ENCODE measurements around the gene DDX6.
"Not testable (repeated sequence)": the region's sequence is repeated elsewhere in the genome, so short reads cannot be mapped to it uniquely, and the experiment has no call there.

Gene DDX6, protein sequence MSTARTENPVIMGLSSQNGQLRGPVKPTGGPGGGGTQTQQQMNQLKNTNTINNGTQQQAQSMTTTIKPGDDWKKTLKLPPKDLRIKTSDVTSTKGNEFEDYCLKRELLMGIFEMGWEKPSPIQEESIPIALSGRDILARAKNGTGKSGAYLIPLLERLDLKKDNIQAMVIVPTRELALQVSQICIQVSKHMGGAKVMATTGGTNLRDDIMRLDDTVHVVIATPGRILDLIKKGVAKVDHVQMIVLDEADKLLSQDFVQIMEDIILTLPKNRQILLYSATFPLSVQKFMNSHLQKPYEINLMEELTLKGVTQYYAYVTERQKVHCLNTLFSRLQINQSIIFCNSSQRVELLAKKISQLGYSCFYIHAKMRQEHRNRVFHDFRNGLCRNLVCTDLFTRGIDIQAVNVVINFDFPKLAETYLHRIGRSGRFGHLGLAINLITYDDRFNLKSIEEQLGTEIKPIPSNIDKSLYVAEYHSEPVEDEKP

GRCh38 chr11:118791111-118791960 is at the start of gene DDX6:
Gene DDX6 (minus strand): TSS chr11:118791164. CDS start chr11:118786251, 4,913 bp downstream.
- peak; percentile 94 for DNase-seq

DNA sequence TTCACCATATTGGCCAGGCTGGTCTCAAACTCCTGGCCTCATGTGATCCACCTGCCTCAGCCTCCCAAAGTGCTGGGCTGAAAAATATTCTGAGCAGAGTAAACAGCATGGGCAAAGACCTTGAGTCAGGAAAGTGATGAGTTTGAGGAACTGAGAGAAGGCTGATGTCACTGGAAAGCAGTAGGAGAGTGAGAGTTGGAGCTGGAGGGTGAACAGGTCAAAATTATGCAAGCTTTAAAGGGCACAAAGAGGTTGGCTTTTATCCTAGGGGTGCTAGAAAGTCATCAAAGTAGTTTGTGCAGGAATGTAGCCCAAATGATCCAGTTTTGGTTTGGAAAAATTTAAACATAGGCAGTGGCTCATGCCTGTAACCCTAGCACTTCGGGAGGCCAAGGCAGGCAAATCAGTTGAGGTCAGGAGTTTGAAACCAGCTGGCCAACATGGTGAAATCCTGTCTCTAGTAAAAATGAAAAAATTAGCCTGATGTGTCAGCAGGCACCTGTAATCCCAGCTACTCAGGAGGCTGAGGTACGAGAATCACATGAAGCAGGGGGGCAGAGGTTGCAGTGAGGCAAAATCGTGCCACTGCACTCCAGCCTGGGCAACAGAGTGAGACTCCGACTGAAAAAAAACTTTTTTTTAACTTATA is 48.1 kb upstream of the DDX6 start:
- no peak for DNase-seq

DNA sequence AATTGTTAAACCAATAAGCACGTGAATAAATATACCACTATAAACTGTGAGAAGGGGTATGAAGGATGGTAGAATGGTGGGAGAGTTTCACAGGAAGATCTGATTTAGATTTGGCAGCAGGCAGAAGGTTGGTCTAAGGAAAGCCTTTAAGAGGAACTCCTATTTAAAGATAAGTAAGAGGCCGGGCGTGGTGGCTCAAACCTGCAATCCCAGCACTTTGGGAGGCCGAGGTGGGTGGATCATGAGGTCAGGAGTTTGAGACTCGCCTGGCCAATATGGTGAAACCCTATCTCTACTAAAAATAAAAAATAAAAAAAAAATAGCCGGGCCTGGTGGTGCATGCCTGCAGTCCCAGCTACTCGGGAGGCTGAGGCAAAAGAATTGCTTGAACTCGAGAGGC is 46.9 kb upstream of the DDX6 start:
- no peak for DNase-seq

GRCh38 chr11:118834427-118835028 is 43.6 kb upstream of the DDX6 start:
- DNase-seq, result no peak

DNA sequence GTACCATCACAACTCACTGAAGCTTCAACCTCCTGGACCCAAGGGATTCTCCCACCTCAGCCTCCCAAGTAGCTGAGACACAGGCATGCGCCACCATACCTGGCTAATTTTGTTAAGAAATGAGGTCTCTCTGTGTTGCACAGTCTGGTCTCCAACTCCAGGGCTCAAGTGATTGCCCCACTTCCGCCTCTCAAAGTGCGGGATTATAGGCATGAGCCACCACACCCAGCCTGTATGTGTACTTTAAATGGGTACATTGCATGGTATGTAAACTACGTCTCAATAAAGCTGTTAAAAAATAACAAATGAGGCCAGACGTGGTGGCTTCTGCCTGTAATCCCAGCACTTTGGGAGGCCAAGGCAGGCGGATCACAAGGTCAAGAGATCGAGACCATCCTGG is 36.2 kb upstream of the DDX6 start:
- DNase-seq, result no peak

DNA sequence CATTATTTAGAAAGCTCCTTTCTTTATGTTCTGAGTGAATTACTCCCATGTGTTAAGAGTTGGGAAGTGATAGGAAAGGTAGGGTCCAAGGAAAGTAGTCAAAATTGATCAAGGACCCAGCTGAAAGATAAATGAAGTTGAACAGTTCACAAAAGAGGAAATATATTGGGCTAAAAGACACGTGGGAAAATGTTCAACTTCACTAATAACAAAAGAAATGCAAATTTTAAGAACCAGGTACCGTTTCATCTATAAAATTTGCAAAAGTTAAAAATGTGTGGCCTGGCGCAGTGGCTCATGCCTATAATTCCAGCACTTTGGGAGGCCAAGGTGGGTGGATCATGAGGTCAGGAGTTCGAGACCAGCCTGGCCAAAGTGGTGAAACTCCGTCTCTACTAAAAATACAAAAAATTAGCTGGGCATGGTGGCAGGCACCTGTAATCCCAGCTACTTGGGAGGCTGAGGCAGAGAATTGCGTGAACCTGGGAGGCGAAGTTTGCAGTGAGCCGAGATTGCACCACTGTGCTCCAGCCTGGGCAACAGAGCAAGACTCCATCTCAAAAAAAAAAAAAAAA is 32.1 kb upstream of the DDX6 start:
- DNase-seq, result not testable (repeated sequence)

DNA sequence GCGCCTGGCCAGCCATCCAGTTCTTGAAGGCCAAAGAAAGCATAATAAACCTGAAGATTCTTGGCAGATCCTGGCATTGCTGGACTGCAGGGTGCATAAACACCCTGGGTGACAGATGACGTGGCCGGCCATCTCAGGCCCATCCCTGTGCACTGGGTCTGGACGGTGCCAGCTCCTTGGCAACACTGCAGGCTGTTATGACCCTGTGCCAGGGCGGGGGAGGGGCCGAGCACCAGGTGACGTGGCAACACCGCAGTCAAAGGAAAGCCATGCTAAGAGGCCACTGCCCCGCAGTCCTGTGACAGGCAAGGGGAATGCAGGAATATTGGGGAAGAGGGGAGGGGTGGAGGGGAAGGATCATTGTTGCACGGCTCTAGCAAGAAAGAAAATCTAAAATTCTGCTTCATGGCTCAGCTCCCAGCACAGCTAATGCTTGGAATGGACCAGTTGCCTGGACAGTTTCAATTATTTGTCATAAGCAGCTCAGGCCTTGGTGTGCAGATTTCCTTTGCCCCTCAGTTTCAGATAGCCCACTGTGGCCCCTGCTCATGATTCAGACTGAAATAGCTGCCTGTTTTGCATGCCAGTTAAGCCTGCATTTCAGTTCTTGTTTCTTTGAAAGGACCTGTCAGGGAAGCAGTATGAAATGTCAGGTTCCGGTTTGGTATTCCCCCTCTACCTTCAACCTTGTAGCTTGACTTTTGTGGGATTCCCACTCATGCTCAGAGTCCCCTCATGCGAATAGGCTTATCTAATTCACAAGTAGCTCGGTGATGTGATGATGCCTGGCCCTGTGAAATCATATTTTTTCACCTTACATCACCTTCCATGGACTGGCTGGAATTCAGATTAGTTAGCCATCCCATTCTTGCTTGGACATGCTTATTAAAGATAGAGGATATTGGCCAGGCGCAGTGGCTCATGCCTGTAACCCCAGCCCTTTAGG is 29.7 kb upstream of the DDX6 start:
- no peak for DNase-seq

DNA sequence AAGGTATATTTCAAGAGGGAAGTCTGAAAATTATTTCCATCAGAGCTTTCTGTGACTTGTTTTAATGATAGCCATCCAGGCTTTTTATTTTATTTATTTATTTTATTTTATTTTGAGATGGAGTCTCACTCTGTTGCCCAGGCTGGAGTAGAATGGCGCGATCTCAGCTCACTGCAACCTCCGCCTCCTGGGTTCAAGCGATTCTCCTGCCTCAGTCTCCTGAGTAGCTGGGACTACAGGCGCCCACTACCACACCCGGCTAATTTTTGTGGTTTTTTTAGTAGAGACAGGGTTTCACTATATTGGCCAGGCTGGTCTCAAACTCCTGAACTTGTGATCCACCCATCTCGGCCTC is 29.0 kb upstream of the DDX6 start:
- DNase-seq, result not testable (repeated sequence)

- DNase-seq, result no peak
Observed at GRCh38 chr11:118819334-118820024, 28.5 kb upstream of the DDX6 start.

GRCh38 chr11:118818130-118818529 is 27.2 kb upstream of the DDX6 start:
- no peak for DNase-seq

GRCh38 chr11:118813551-118813950 is 22.6 kb upstream of the DDX6 start:
- no peak for DNase-seq

DNA sequence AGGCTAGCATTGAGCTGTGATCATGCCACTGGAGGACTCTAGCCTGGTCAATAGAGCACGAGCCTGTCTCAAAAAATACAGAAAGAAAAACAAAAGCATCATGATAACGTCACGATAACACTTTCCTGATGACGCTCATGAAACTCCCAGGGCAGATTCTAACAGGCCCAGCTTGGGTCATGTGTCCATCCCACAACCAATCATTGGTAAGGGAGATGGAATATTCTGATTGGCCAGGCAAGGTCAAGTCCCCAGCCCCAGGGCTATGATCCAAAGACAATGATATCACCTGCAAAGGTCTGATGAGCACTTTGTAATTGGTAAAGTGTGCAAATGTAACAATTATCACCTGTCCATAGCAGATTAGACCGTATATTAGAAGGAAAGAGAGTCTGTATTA is 21.5 kb upstream of the DDX6 start:
- DNase-seq, result no peak

GRCh38 chr11:118807800-118808778 is 17.1 kb upstream of the DDX6 start:
- no peak for DNase-seq

GRCh38 chr11:118806400-118806799 is 15.4 kb upstream of the DDX6 start:
- no peak for DNase-seq

DNA sequence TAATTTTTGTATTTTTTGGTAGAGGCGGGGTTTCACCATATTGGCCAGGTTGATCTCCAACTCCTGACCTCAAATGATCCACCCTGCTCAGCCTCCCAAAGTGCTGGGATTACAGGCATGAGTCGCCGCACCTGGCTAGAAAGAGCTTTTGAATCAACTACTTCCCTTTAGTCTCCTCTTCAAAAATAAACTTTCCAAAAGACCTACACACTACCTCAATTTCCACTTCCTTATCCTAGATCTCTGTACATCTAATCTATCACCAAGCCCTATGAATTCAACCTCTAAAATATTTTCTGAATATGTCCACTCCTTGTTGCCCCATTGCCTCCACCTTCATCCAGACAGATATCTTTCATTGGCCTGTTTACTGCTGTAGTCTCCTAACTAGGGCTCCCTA is 13.1 kb upstream of the DDX6 start:
- DNase-seq, result no peak

- no peak for DNase-seq
Observed at GRCh38 chr11:118799372-118799771, 8.4 kb upstream of the DDX6 start.

GRCh38 chr11:118797510-118797909 is 6.5 kb upstream of the DDX6 start:
- DNase-seq, result no peak

DNA sequence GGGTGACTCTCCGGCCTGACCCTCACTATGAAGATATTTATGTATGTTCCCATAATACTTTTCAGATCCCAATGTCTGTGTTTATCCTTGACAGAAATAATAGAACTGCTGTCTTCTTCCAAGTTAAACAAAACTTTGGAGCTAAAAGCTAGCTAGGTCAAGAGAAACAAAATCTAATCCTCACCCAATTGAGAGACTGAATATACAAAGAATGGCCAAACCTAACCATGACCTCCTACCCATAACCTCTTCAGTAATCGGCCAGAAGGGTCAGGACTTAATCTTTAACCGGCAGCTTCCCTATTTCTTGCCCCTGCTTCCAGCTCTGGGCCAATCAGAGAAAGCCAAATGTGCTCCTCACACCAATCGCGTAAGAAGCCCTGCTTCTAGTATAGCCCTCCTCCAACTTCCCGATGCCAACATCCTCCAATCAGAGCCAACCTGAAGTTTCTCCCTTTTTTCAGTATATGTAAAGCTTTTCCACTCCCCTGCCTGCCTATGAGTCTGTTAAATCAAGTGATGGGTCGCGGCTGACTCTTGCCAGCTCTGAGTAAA is 1.7 kb upstream of the DDX6 start:
- peak; percentile 68 for DNase-seq

DNA sequence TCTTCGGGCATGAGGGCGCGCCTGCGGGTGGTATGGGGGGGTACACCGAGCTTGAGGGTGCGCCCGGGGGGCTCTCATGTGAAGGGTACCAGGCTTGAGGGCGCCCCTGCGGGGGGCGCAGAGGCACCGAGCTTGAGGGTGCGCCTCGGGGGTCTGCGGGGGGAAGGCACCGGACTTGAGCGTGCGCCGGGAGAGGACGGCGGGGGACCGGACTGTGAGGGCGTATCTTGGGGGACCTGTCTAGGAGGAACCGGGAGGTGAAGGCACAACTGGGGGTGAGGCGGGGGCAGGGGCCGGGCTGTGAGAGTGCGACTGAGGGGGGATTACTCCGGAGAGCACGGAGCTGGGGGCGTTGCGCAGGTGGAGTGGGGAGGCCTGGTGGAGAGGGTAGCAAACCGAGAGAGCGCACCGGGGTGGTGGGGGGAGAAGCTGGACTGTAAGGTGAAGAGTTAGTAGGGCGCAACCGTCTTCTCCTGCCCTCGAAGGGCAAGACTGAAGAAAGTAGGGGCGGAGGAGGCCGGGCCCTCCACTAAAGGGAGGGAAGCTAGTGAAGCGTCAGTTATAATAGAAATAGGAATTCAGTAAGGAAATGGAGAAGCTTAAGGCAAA is 1.1 kb upstream of the DDX6 start:
- DNase-seq, result peak; percentile 70

All from activated CD8-positive, alpha-beta memory T cell treated with anti-CD3 and anti-CD28 coated beads, Interleukin-2, amount 50 U/mL, for 48 hours (primary cell).